Erythroblast (primary cell): ENCODE measurements around the gene DIRAS3.

Experiments
- GATA1 ChIP-seq: IDR thresholded peaks from 2 replicates; pipeline ENCODE4 v1.6.1; 2011; ENCODE audit warnings: low read depth, mild to moderate bottlenecking, control low read depth, low read length, moderate library complexity
- POLR2A ChIP-seq: IDR thresholded peaks from 2 replicates; pipeline ENCODE4 v1.6.1; 2011; ENCODE audit warnings: mild to moderate bottlenecking, low read length

DNA sequence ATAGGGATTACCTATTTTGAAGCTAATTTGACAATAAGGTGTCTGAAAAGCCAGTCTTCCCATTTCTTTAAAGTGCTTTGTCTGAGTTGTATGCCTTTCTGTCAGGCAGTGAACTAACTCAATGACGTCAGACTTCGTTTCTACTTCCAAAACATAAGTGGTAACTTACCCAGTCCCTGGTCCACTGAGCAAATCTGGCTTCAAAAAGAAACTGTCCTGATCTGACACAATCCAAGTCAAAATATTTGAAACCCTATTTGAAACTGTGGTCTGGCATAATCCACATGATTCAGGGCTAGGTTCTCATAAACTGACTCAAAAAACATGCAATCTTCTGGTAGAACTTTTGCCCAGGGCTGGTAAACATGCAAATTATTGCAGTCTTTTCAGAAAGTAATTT is 34.0 kb downstream of the DIRAS3 start:
- TF ChIP-seq POLR2A (no peak), GATA1 (no peak)
